Inflammatory macrophage treated with lipopolysaccharide for 1 hour (primary cell): Measurements from ENCODE around the gene HCN4.
A peak's percentile ranks its signal among the peaks of the same experiment; 100 is the strongest.

ENCODE experiments used
- DNase-seq, 2 donors: peaks; one replicate each; pipeline ENCODE4 v3.0.0-alpha.2; 2020 to 2022

The HCN4 gene

GRCh38 chr15:73341886-73342600 lies 26.7 kb downstream of the HCN4 start:
- no peak for DNase-seq

GRCh38 chr15:73340502-73341192 lies 28.1 kb downstream of the HCN4 start:
- no peak for DNase-seq

- no peak for DNase-seq
These were observed 30.0 kb downstream of the HCN4 start for GRCh38 chr15:73338606-73339374.

GRCh38 chr15:73338058-73338457 lies 30.7 kb downstream of the HCN4 start:
- DNase-seq, result no peak

- DNase-seq, result no peak
These were observed 31.6 kb downstream of the HCN4 start for GRCh38 chr15:73337187-73337586.

- DNase-seq, result no peak
These were observed 32.0 kb downstream of the HCN4 start for GRCh38 chr15:73336756-73337155.

GRCh38 chr15:73335471-73335870 lies 33.3 kb downstream of the HCN4 start:
- DNase-seq, result no peak

- DNase-seq, result no peak
These were observed 33.7 kb downstream of the HCN4 start for GRCh38 chr15:73335026-73335425.

- DNase-seq, result no peak
These were observed 34.7 kb downstream of the HCN4 start for GRCh38 chr15:73334086-73334485.

- DNase-seq, result no peak
These were observed 35.8 kb downstream of the HCN4 start for GRCh38 chr15:73333001-73333400.

GRCh38 chr15:73331991-73332925 lies 36.5 kb downstream of the HCN4 start:
- DNase-seq, result no peak

GRCh38 chr15:73331501-73331900 lies 37.3 kb downstream of the HCN4 start:
- no peak for DNase-seq

- DNase-seq, result no peak
These were observed 38.3 kb downstream of the HCN4 start for GRCh38 chr15:73330206-73331051.

- DNase-seq, result no peak
These were observed 39.1 kb downstream of the HCN4 start for GRCh38 chr15:73329501-73330200.

- no peak for DNase-seq
These were observed 39.8 kb downstream of the HCN4 start for GRCh38 chr15:73328981-73329380.

GRCh38 chr15:73328149-73328820 lies 40.5 kb downstream of the HCN4 start:
- DNase-seq, result no peak

GRCh38 chr15:73326157-73326556 lies 42.6 kb downstream of the HCN4 start:
- no peak for DNase-seq

- peak in 1 of 2 donors; percentile 42 for DNase-seq
These were observed 43.4 kb downstream of the HCN4 start for GRCh38 chr15:73325191-73325861.

GRCh38 chr15:73324496-73325170 lies 44.1 kb downstream of the HCN4 start:
- no peak for DNase-seq
